Coronary artery (tissue), 2 donors: ENCODE measurements around the gene CYP2U1.
A peak's percentile ranks its signal among the peaks of the same experiment; 100 is the strongest.

Experiments used
- DNase-seq: peaks from one replicate; pipeline ENCODE4 v3.0.0-alpha.2; 2017; ENCODE audit warnings: low spot score
- H3K27ac ChIP-seq, 2 donors: fragments of 200-600 bp; sonication (generic); one replicate each; pipeline ENCODE4 v1.5.1; 2016 to 2019
- H3K4me3 ChIP-seq: fragments of 200-600 bp; sonication (generic); 2 replicates; pipeline ENCODE4 v1.5.1; 2016; ENCODE audit warnings: mild to moderate bottlenecking, moderate library complexity
- CTCF ChIP-seq: fragments of 200-600 bp; sonication (generic); IDR thresholded peaks from one replicate; pipeline ENCODE4 v1.5.1; 2019; ENCODE audit warnings: antibody characterized with exemption

The CYP2U1 gene

GRCh38 chr4:107930821-107931774 is at the start of gene CYP2U1:
Gene CYP2U1, plus strand, starts transcription at chr4:107931549. Its CDS starts 95 bp downstream, at chr4:107931644.
- peak within 1 kb of the TSS; percentile 84 to 91 for H3K27ac ChIP-seq

GRCh38 chr4:107885865-107886264 is 45.5 kb upstream of the CYP2U1 start:
- no peak overlapping the region for H3K27ac ChIP-seq
- no peak overlapping the region for H3K4me3 ChIP-seq
- no peak for DNase-seq
- no peak for TF ChIP-seq CTCF

More at GRCh38 chr4:107930821-107931774, at the start of gene CYP2U1:
- H3K4me3 ChIP-seq, result peak within 1 kb of the TSS; percentile 89
- DNase-seq, result peak; percentile 91
- no peak for TF ChIP-seq CTCF

- no peak overlapping the region for H3K4me3 ChIP-seq
- TF ChIP-seq CTCF, result no peak
- H3K27ac ChIP-seq, result no peak overlapping the region
- DNase-seq, result no peak
Observed at GRCh38 chr4:107888237-107888636, 43.1 kb upstream of the CYP2U1 start.

- TF ChIP-seq CTCF, result no peak
- no peak overlapping the region for H3K27ac ChIP-seq
- H3K4me3 ChIP-seq, result no peak overlapping the region
- no peak for DNase-seq
Observed at GRCh38 chr4:107890779-107891178, 40.6 kb upstream of the CYP2U1 start.

- Histone ChIP-seq H3K27ac (no peak overlapping the region), H3K4me3 (no peak overlapping the region)
- TF ChIP-seq CTCF, result no peak
- DNase-seq, result no peak
Observed at GRCh38 chr4:107891299-107891698, 40.0 kb upstream of the CYP2U1 start.

- Histone ChIP-seq H3K4me3 (no peak overlapping the region), H3K27ac (no peak overlapping the region)
- no peak for DNase-seq
- TF ChIP-seq CTCF, result no peak
Observed at GRCh38 chr4:107893171-107894137, 37.9 kb upstream of the CYP2U1 start.
